B cell (primary cell): ENCODE results near the gene KLHL2. TPM values are rescaled to one million over a fixed set of nuclear protein-coding genes. Genes with fewer than 3 reads are reported as not detected.

Experiments used
- ATAC-seq: fragments of 200-7000 bp; cut with Tn5 transposase; one replicate; pipeline ENCODE4 v1.10.0; 2021; ENCODE audit warnings: low read depth, mild to moderate bottlenecking, moderate number of reproducible peaks, moderate library complexity
- CTCF ChIA-PET: fragments of 350-600 bp; sonication (Branson Sonifier 250); formaldehyde crosslinking; loops from one replicate; lab custom pipeline; 2021; ENCODE audit warnings: antibody characterized with exemption, inconsistent platforms; lab: Charles Lee
- POLR2A ChIA-PET: fragments of 350-600 bp; sonication (Branson Sonifier 250); formaldehyde crosslinking; loops from one replicate; lab custom pipeline; 2021; ENCODE audit warnings: antibody characterized with exemption; lab: Charles Lee
- DNase-seq: peaks from one replicate; pipeline ENCODE4 v3.0.0; 2013
- H2AFZ ChIP-seq: 2 replicates; pipeline ENCODE4 v1.6.1; 2012; ENCODE audit warnings: mild to moderate bottlenecking, low read depth, low read length; ENCODE audit not compliant: insufficient read depth, poor library complexity, severe bottlenecking
- H3K27ac ChIP-seq, 2 donors: 1 replicate in 1 of 2; 2 replicates in 1 of 2; pipeline ENCODE4 v1.5.1; 2012 to 2013; ENCODE audit warnings: low read length in 2 of 2, mild to moderate bottlenecking in 2 of 2, moderate library complexity in 1 of 2
- H3K27me3 ChIP-seq, 4 experiments: fragments of 200-600 bp in 1 of 4; sonication (generic) in 1 of 4; replicated peaks in 1 of 4; 1 replicate in 2 of 4; 2 replicates in 2 of 4; pipeline versions ENCODE4 v1.6.1 to v1.7.0; 2013 to 2016; ENCODE audit warnings: low read length in 3 of 4, mild to moderate bottlenecking in 2 of 4, mixed read lengths in 1 of 4, moderate library complexity in 1 of 4; ENCODE audit not compliant: insufficient read depth in 4 of 4, control insufficient read depth in 3 of 4; ENCODE audit errors: control extremely low read depth in 1 of 4
- H3K36me3 ChIP-seq, 2 experiments: replicated peaks in 1 of 2; 1 replicate in 1 of 2; 2 replicates in 1 of 2; pipeline versions ENCODE4 v1.6.1 to v1.7.1; 2013; ENCODE audit warnings: low read length in 1 of 2; ENCODE audit not compliant: insufficient read depth in 2 of 2, control insufficient read depth in 1 of 2; ENCODE audit errors: control extremely low read depth in 1 of 2, extremely low read depth in 1 of 2
- H3K4me1 ChIP-seq, 2 donors: fragments of 200-600 bp in 1 of 2; sonication (generic) in 1 of 2; 1 replicate in 1 of 2; 2 replicates in 1 of 2; pipeline versions ENCODE4 v1.5.1 to v1.6.1; 2013 to 2017; ENCODE audit warnings: low read length in 2 of 2; ENCODE audit not compliant: control insufficient read depth in 2 of 2, insufficient read depth in 2 of 2
- H3K4me2 ChIP-seq: replicated peaks from 2 replicates; pipeline ENCODE3; 2012; ENCODE audit warnings: mild to moderate bottlenecking, low read depth, low read length; ENCODE audit not compliant: poor library complexity, severe bottlenecking
- H3K4me3 ChIP-seq, 5 experiments: fragments of 200-600 bp in 1 of 5; sonication (generic) in 1 of 5; 1 replicate in 3 of 5; 2 replicates in 2 of 5; pipeline versions ENCODE4 v1.5.1 to v1.7.0; 2011 to 2016; ENCODE audit warnings: low read length in 4 of 5, mild to moderate bottlenecking in 4 of 5, low read depth in 2 of 5, control low read depth in 1 of 5, moderate library complexity in 1 of 5; ENCODE audit not compliant: insufficient read depth in 1 of 5; ENCODE audit errors: control extremely low read depth in 1 of 5, extremely low read depth in 1 of 5
- H3K79me2 ChIP-seq: fragments of 200-600 bp; sonication (generic); one replicate; pipeline ENCODE4 v1.6.0; 2016; ENCODE audit warnings: low read length; ENCODE audit not compliant: control insufficient read depth, insufficient read depth
- H3K9ac ChIP-seq: fragments of 200-600 bp; sonication (generic); 2 replicates; pipeline ENCODE4 v1.6.1; 2017; ENCODE audit warnings: mild to moderate bottlenecking, low read length, moderate library complexity
- H3K9me3 ChIP-seq, 3 donors: one replicate each; pipeline versions ENCODE4 v1.6.1 to v1.7.1; 2013; ENCODE audit warnings: low read length in 2 of 3; ENCODE audit not compliant: control insufficient read depth in 2 of 3, insufficient read depth in 1 of 3; ENCODE audit errors: control extremely low read depth in 1 of 3
- H4K20me1 ChIP-seq: 2 replicates; pipeline ENCODE4 v1.6.0; 2012; ENCODE audit warnings: mild to moderate bottlenecking, low read length; ENCODE audit not compliant: insufficient read depth, control insufficient read depth, poor library complexity, severe bottlenecking
- H3K27ac Mint-ChIP-seq: one replicate; pipeline ENCODE4 v1.8.0; 2021; ENCODE audit warnings: mixed read lengths
- H3K27me3 Mint-ChIP-seq: one replicate; pipeline ENCODE4 v1.8.0; 2021; ENCODE audit warnings: mixed read lengths
- H3K4me1 Mint-ChIP-seq: one replicate; pipeline ENCODE4 v1.8.0; 2021; ENCODE audit warnings: mixed read lengths
- H3K4me3 Mint-ChIP-seq: one replicate; pipeline ENCODE4 v1.8.0; 2021; ENCODE audit warnings: mixed read lengths
- H3K9me3 Mint-ChIP-seq: one replicate; pipeline ENCODE4 v1.8.0; 2022; ENCODE audit warnings: mixed read lengths; ENCODE audit not compliant: insufficient read depth
- EZH2 ChIP-seq: IDR thresholded peaks from 2 replicates; pipeline ENCODE4 v1.6.1; 2012; ENCODE audit warnings: borderline replicate concordance, low read depth, mild to moderate bottlenecking, moderate library complexity, low read length; ENCODE audit not compliant: insufficient read depth, poor library complexity, severe bottlenecking
- WGBS: methylation state at CpG from one replicate; pipeline ENCODE4 v1.1.5; 2013; ENCODE audit warnings: missing lambda C conversion rate; ENCODE audit not compliant: insufficient coverage; 5-methylcytosine and 5-hydroxymethylcytosine counted together
- intact Hi-C: fragments of 100-400 bp; cut with micrococcal nuclease; formaldehyde crosslinking; loops from one replicate; pipeline ENCODE4 v1.10.0; 2022
- polyA plus RNA-seq: library from polyadenylated mRNA; depleted of rRNA; stranded (reverse); fragments of >200 nt; gene quantifications from 2 replicates; pipeline ENCODE4 v1.2.3, GENCODE V29; 2012
- total RNA-seq, 2 donors: library from RNA; stranded (reverse); fragments of 120-200 nt in 1 of 2; gene quantifications; 1 replicate in 1 of 2; 2 replicates in 1 of 2; pipeline versions ENCODE4 v1.2.3 to v1.2.4, GENCODE V29; 2013 to 2022
- TF ChIP-seq, protein P1 (sequence below): fragments of 200-600 bp; IDR thresholded peaks from one replicate; pipeline ENCODE4 v1.8.0; 2022; ENCODE audit warnings: antibody characterized with exemption, mild to moderate bottlenecking

Gene KLHL2
- total and polyA plus RNA-seq, 2 donors (not counting 1 experiment from before 2014, with no cell fraction given): 7.8 to 77.5 TPM

DNA sequence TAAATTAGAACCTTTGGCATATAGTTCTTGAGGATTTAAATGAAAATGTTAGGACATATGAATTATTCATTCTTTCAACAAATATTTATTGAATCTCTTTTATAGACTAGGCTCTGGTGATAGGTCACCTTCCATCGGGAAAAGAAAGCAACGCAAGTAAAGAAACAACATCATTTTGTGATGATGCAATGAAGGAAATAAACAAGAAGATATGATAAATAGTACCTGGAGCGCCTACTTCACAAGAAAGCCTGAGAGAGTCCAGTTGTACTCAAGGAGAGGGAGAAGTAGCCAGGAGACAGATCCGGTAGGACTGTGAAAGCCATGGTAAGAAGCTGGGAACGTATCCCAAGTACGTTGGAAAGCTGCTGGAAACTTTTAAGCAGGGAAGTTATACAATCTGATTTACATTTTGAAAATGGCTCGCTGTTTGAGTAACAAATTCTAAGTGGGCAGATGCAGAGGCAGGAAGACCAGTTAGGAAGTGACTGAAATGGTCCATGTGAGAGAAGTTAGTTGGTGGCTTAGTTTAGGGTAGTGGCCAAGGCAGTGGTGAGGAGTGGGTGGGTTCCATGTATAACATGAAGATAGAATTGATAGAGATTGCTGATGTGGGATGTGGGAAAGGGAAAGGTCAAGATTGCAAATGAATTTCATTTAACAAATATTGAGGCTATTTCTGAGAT lies 153.8 kb downstream of the KLHL2 start:
- intact Hi-C loops: no loop called here
- Histone ChIP-seq H3K9me3 (no peaks in the 10 kb centered on the region), H3K36me3 (no peaks in the 10 kb centered on the region), H3K9ac (no peak overlapping the region), H3K4me3 (no peak overlapping the region), H3K27ac (no peak overlapping the region), H4K20me1 (no peaks in the 10 kb centered on the region), H3K27me3 (peaks cover 0 to 12% (median 4%) of the 10 kb centered on the region in 4 experiments), H2AFZ (no peak overlapping the region), H3K4me2 (no peak overlapping the region), H3K4me1 (no peaks in the 10 kb centered on the region), H3K79me2 (no peaks in the 10 kb centered on the region)
- Mint-ChIP-seq H3K27ac (no peak overlapping the region), H3K4me1 (peaks cover under 1% of the 10 kb centered on the region), H3K4me3 (no peak overlapping the region), H3K9me3 (no peaks in the 10 kb centered on the region), H3K27me3 (peaks cover 39% of the 10 kb centered on the region)
- 93% methylated on average over 6 of the region's 7 CpGs for WGBS
- TF ChIP-seq, protein P1, sequence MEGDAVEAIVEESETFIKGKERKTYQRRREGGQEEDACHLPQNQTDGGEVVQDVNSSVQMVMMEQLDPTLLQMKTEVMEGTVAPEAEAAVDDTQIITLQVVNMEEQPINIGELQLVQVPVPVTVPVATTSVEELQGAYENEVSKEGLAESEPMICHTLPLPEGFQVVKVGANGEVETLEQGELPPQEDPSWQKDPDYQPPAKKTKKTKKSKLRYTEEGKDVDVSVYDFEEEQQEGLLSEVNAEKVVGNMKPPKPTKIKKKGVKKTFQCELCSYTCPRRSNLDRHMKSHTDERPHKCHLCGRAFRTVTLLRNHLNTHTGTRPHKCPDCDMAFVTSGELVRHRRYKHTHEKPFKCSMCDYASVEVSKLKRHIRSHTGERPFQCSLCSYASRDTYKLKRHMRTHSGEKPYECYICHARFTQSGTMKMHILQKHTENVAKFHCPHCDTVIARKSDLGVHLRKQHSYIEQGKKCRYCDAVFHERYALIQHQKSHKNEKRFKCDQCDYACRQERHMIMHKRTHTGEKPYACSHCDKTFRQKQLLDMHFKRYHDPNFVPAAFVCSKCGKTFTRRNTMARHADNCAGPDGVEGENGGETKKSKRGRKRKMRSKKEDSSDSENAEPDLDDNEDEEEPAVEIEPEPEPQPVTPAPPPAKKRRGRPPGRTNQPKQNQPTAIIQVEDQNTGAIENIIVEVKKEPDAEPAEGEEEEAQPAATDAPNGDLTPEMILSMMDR: no peak
- TF ChIP-seq EZH2: no peak
- ChIA-PET CTCF (no interaction called here), POLR2A (no interaction called here)
- DNase-seq (no peak), ATAC-seq (no peak)

DNA sequence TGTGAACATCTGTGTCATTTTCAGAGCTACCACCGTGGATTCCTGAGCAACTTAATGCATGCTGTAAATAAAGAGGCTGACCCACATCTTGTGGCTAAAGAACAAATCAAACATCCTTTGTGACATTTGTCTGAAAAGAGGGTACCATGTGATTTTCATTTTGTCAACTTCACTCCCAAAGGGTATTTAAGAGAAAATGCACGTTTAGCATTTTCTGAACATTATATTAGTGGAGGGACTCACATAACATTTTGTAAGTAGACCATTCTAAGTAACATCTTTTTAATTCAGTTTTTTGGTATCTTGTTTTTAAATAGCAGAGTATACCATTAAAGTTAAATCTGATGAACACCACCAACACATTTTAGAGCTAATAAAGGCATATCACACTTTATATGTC lies 154.4 kb downstream of the KLHL2 start:
- Histone ChIP-seq H3K9me3 (no peaks in the 10 kb centered on the region), H3K36me3 (no peaks in the 10 kb centered on the region), H3K27me3 (peaks cover 0 to 12% (median 4%) of the 10 kb centered on the region in 4 experiments), H3K9ac (no peak overlapping the region), H3K4me1 (no peaks in the 10 kb centered on the region), H3K79me2 (no peaks in the 10 kb centered on the region), H3K4me3 (no peak overlapping the region), H3K4me2 (no peak overlapping the region), H3K27ac (no peak overlapping the region), H2AFZ (no peak overlapping the region), H4K20me1 (no peaks in the 10 kb centered on the region)
- DNase-seq: no peak
- intact Hi-C loops: no loop called here
- 88% methylated on average over 1 of the region's 2 CpGs for whole genome bisulfite sequencing
- no peak overlapping the region for H3K4me3 Mint-ChIP-seq
- H3K9me3 Mint-ChIP-seq: no peaks in the 10 kb centered on the region
- TF ChIP-seq EZH2: no peak
- TF ChIP-seq, protein P1: no peak
- CTCF ChIA-PET: no interaction called here
- POLR2A ChIA-PET: no interaction called here
- peaks cover 39% of the 10 kb centered on the region for H3K27me3 Mint-ChIP-seq
- H3K4me1 Mint-ChIP-seq: no peaks in the 10 kb centered on the region
- ATAC-seq: no peak
- no peak overlapping the region for H3K27ac Mint-ChIP-seq
